Measurements from ENCODE around the gene RIMBP2.

The RIMBP2 gene

GRCh38 chr12:130441771-130442760 is 274.0 kb downstream of the RIMBP2 start:
- DNase-seq (ENCODE audit: low spot score): no peak

DNA sequence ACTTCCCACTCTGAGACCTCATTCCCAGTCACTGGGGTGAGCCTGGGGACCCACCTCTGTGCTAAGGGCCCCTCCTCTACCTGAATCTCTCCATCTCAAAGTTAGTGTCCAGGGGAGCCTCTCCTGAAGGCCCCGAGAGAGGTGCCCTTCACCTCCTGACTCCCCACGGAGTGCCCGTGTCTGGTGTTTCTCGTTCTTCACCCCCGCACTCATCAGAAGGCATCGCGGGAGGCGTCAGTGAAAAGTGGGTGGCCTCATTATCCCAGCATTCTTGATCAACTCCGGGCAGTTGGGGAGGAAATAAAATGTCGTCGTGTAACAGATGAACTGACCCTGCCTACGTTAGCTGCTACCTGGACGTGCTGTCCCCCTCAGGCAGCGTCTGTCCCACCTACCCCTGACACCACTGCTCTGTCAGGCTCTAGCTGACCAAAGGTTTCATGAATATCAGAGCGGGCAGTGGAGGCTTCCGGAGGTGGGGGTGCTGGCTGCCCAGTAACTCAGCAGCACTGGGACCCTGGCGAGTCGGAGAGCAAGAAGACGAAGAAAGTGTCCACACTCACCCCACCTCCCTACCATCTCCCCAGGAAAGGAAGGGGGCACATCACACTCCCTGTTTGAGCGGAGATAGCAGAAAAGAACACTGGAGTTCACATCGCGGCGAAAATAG is 275.6 kb downstream of the RIMBP2 start:
- no peak for DNase-seq (ENCODE audit: low spot score)

DNA sequence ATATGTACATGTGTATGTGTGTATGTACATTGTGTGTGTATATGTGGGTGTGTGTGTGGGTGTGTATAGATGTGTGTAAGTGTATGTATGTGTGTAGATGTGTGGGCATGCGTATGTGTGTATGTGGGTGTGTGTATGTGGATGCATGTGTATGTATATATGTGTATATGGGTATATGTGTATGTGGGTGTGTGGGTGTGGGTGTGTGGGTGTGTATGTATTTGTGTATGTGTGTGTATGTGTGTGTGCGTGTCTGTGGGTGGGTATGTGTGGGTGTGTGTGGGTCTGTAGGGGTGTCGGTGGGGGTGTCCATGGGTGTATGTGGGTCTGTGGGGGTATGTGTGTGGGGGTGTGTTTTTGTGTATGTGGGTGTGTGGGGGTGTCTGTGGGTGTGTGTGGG is 276.8 kb downstream of the RIMBP2 start:
- no peak for DNase-seq (ENCODE audit: low spot score)

GRCh38 chr12:130438711-130439110 is 277.4 kb downstream of the RIMBP2 start:
- DNase-seq (ENCODE audit: low spot score): no peak

DNA sequence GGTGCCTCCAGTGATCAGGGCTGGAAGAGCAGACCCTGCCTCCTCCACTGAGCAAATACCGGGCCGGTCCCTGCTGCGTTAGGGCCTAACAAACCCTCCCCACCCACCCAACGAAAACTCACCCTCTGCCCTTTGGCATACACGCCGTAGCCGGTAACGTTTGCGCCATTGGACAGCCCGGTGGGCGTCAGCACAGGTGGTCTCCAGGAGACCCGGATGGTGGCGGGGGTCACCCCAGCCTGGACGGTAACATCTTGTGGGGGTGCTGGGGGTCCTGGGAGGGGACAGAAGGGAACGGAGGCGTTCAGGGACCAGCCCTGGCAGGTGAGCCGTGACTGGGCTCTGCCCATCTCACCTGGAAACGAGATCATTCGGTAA is 277.9 kb downstream of the RIMBP2 start:
- no peak for DNase-seq (ENCODE audit: low spot score)

GRCh38 chr12:130437555-130438242 is 278.4 kb downstream of the RIMBP2 start:
- DNase-seq (ENCODE audit: low spot score): no peak

DNA sequence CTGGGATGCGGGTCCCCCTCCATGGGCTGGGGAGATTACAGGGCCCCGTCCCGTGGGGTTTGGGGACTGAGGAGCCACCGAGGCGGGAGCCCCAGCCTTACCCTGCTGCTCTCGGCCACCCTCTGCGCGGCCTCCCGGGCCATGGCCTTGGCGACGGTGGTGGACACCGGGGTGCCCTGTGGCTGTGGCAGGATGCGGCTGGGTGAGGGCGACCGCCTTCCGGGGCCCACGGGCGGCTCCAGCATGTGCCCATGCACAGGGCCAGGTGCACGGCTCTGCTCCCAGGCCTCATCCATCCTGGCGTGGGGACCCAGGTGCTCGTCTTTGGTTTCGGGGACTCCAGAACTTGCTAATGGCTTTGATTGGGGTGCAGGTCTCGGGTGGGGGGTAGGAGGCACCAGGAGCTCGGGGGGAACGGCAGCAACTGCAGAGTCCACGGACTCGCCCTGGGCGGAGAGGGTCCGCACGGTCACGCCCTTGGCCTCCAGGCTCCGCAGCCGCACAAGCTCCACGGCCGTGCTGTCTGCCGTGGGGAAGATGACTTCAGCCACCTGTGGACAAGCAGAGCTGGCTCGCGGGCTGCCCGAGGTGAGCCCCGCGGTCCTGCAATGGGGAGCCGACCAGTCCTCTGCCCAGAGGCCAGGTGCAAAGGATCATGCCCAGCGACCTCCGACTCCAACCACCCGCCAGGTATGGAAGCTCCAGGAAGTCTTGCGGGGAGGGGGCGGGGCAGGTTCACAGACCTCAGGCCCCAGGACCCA is 279.2 kb downstream of the RIMBP2 start:
- no peak for DNase-seq (ENCODE audit: low spot score)

- no peak for DNase-seq (ENCODE audit: low spot score)
Measured at GRCh38 chr12:130435826-130436225, 280.3 kb downstream of the RIMBP2 start.

DNA sequence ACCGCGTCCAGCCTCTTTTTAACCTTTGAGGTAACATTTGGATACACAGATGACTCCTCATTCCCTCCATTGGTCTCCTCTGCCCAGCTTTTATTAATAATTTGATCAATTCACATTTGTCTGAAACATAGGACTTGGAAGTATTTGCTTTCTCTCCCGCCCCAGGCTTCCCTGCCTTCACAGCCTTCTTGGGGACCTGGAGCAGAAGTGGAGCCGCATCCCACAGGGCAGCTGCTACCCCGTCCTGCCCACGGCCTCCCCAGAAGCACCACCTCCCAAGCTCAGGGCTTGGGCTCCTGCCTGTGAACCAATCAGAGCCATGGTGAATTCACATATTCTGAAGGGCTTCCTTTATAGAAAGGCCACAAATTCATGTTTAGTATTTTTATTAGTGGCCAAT is 280.8 kb downstream of the RIMBP2 start:
- DNase-seq (ENCODE audit: low spot score): no peak

GRCh38 chr12:130434560-130434959 is 281.5 kb downstream of the RIMBP2 start:
- no peak for DNase-seq (ENCODE audit: low spot score)

GRCh38 chr12:130433834-130434233 is 282.3 kb downstream of the RIMBP2 start:
- no peak for DNase-seq (ENCODE audit: low spot score)

GRCh38 chr12:130433411-130433810 is 282.7 kb downstream of the RIMBP2 start:
- DNase-seq (ENCODE audit: low spot score): no peak

- DNase-seq (ENCODE audit: low spot score): no peak
Measured at GRCh38 chr12:130431176-130431575, 284.9 kb downstream of the RIMBP2 start.

GRCh38 chr12:130429656-130430505 is 286.2 kb downstream of the RIMBP2 start:
- DNase-seq (ENCODE audit: low spot score): no peak

DNA sequence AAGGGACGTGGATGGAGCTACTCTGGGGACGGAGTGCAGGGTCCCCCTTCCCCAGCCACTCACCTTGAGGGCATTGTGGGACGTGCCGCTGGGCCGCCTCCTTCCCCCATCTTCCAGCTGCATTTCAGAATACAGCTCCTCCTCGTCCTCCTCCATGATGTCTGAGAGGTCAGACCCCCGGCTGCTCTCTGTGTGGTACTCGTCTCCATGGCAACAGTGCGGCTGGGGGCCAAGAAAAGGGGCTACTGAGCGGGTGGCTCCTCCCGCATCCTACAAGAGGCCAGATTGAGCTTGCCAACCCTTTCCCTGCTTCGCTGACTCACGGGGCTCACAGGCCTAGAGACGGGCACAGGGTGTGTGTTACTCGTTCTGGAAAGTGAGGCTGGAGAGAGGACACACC is 288.0 kb downstream of the RIMBP2 start:
- DNase-seq (ENCODE audit: low spot score): no peak

DNA sequence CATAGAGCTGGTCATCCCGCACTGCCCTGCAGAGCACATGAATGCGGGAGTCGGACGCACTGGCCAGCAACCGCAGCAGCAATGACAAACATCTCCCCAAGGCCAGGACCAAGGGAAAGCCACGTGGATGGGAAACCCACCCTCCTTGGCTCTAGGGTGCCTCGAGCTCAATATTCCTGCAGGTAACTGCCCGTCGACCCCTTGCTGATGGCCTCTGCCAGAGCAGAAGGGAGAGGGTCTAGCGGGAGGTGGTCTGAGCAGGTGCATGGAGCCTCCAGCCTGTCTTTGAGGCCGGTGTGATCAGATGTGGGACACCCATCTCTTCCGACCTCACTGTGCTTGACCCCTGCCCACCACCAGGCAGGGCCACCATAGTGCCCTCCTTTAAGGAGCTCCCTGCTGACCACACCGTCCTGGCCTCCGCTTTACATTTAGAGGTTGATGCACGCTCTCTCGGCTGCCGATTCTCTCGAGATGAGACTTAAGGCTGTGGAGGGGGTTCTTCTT is 288.7 kb downstream of the RIMBP2 start:
- DNase-seq (ENCODE audit: low spot score): no peak

- no peak for DNase-seq (ENCODE audit: low spot score)
Measured at GRCh38 chr12:130425698-130426245, 290.3 kb downstream of the RIMBP2 start.

DNA sequence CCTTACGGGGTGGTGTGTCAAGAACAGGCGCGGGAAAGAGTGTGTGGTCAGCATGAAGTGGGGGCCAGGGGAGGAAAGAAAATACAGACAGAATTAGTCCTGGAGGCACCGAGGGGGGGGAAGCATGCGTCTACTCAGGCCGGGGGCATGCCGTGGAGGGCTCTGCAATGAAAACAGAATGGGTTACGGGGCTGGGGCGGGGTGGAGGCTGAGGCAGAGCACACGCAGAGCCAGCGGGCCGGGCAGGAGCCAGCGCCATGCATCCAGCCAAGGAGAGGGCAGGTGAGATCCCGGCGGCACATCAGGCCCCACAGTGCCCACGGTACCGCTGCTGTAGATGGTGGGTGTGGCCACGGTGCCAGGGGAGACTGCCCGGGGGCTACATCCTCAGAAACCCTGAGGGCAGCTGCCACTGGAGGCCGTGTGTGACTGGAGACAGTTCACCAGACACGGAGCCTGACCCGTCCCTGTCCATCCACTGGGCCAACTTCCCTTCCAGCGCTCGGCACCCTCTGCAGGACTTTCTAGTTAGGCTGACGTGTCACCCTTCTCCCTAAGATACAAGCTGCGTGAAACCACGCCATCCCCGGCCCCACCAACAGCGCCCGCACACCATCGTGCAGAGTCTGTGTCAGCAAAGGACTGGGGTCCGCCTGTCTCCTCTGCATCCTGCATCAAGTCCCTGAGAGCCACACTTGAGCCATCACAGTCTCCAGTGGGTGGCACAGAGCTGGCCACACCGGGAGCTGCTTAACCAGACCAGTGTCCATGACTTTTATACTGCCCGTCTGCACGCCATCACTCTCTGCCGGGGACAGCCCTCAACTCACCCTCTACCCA is 291.0 kb downstream of the RIMBP2 start:
- DNase-seq (ENCODE audit: low spot score): no peak

Data from germinal center (tissue), 1 donor.